ENCODE results near the gene NR2E3. TPM values are rescaled to one million over a fixed set of nuclear protein-coding genes. Genes with fewer than 3 reads are reported as not detected.

NR2E3 gene
- total RNA-seq, 2 experiments from 2014 or later = not detected

DNA sequence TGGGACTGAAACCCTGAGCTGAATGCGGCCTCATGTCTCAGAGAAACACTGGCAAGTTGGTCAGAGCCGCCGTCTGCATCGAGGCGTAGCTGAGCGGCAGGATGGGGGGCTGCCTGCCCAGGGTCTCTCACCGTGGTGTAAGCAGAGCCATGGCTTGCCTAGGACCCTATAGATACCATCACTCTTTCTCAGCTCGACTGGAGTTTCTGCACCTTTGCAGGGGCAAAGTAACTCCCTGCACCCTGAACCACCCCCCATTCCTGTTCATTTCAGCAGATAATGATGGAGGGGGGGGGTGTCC, 28.4 kb upstream of the NR2E3 start:
- POLR2A ChIA-PET = no interaction called here
- H3K9me2 ChIP-seq (ENCODE audit: insufficient read depth, low read length) = no peaks in the 10 kb centered on the region
- H3K4me2 ChIP-seq (ENCODE audit: low read length) = no peak overlapping the region
- no peak for DNase-seq (ENCODE audit: low spot score)
- H3K4me1 ChIP-seq (ENCODE audit: insufficient read depth, low read length, poor library complexity, severe bottlenecking) = no peaks in the 10 kb centered on the region
- H3K27ac ChIP-seq (ENCODE audit: low read depth, low read length, poor library complexity, severe bottlenecking) = no peak overlapping the region
- no peaks in the 10 kb centered on the region for H3K9me3 ChIP-seq (ENCODE audit: low read length)
- H4K20me1 ChIP-seq (ENCODE audit: insufficient read depth, low read length) = no peaks in the 10 kb centered on the region
- intact Hi-C loops (cut with micrococcal nuclease; ENCODE audit: unreplicated experiment) = no loop called here
- CTCF ChIA-PET (ENCODE audit: unreplicated experiment) = interaction anchor here (0.5 to 0.7 kb wide), 3 partner anchors 27 to 388 kb away, joined by 3 to 4 read pairs (median 3); no protein-coding TSS in a partner anchor
- H3K79me2 ChIP-seq (ENCODE audit: insufficient read depth, low read depth, low read length) = no peaks in the 10 kb centered on the region
- no peak overlapping the region for H2AFZ ChIP-seq (ENCODE audit: low read length)
- TF ChIP-seq EZH2phosphoT487 (IDR thresholded peaks at IDR 0.05; ENCODE audit: borderline replicate concordance, low read depth, low read length) = no peak
- H3K4me3 ChIP-seq (ENCODE audit: low read depth, low read length, poor library complexity, severe bottlenecking) = no peak overlapping the region
- no TSS peak for BruUV-seq (replicated peaks)
- no peaks in the 10 kb centered on the region for H3K36me3 ChIP-seq (ENCODE audit: insufficient read depth, low read length)

DNA sequence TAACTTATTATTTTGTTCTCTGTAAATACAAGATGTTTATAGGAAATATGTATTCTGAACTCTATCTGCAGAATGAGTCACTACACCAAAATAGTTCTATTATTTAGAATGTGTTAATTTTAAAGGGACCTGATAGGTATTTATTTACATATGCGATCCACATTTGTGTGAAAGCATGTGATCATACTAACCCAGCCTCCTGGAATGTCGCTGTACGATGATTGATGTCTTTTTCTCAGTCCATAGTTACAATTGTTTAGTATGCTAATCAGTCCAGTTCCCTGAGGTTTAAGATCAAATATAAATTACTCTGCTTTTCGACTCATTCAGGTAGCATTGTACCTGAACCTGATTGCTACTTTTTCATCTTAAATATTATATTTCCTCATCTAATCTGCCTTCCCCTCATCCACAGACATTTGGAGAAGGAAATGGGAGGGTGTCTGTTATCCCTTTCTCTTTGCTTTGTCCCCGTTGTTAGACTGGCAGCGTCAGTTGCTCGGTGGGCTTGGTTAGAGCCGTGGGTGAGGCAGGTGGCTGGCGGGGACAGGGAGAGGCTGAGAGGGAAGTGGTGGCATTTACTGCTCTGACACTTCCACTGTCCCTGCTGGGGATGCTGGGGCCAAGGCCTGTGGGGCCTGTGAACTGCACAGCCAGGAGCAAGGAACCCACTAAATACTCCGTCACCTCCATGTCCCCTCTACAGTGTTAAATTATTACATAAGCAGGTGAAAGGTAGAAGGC, 27.8 kb upstream of the NR2E3 start:
- intact Hi-C loops (cut with micrococcal nuclease; ENCODE audit: unreplicated experiment) = no loop called here
- Histone ChIP-seq H4K20me1 (ENCODE audit: insufficient read depth, low read length) (no peaks in the 10 kb centered on the region), H2AFZ (ENCODE audit: low read length) (no peak overlapping the region), H3K9me2 (ENCODE audit: insufficient read depth, low read length) (no peaks in the 10 kb centered on the region), H3K4me2 (ENCODE audit: low read length) (no peak overlapping the region), H3K36me3 (ENCODE audit: insufficient read depth, low read length) (no peaks in the 10 kb centered on the region), H3K4me1 (ENCODE audit: insufficient read depth, low read length, poor library complexity, severe bottlenecking) (no peaks in the 10 kb centered on the region), H3K27ac (ENCODE audit: low read depth, low read length, poor library complexity, severe bottlenecking) (no peak overlapping the region), H3K79me2 (ENCODE audit: insufficient read depth, low read depth, low read length) (no peaks in the 10 kb centered on the region), H3K9me3 (ENCODE audit: low read length) (no peaks in the 10 kb centered on the region), H3K4me3 (ENCODE audit: low read depth, low read length, poor library complexity, severe bottlenecking) (no peak overlapping the region)
- DNase-seq (ENCODE audit: low spot score) = no peak
- POLR2A ChIA-PET = no interaction called here
- TF ChIP-seq CTCF (conservative IDR thresholded peaks at IDR 0.05; ENCODE audit: low read length) (no peak), EZH2phosphoT487 (IDR thresholded peaks at IDR 0.05; ENCODE audit: borderline replicate concordance, low read depth, low read length) (no peak)
- no TSS peak for BruUV-seq (replicated peaks)
- CTCF ChIA-PET (ENCODE audit: unreplicated experiment) = interaction anchor here (0.5 kb wide), 1 partner anchor 387 kb away, joined by 3 read pairs; no protein-coding TSS in a partner anchor

DNA sequence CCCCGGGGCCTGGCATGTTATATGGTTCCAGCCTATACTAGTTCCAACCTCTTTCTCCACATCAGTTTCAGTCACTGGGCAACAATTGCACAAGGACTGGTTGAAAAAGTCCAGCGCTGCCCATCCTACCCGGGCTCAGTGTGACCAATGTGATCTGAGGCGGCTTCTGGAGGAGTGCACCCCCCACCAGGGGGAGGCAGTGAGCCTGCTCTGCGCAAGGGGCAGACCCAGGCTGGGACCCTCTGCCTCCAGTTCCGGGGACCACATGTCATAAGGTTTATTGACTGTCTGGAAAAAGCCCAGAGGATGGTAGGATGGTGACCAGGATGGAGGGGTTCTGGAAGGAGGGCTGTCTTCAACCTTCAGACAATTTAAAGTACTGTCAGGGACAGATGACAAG, 25.6 kb upstream of the NR2E3 start:
- BruUV-seq (replicated peaks) = no TSS peak
- Histone ChIP-seq H3K4me1 (ENCODE audit: insufficient read depth, low read length, poor library complexity, severe bottlenecking) (no peaks in the 10 kb centered on the region), H3K9me3 (ENCODE audit: low read length) (no peaks in the 10 kb centered on the region), H3K9me2 (ENCODE audit: insufficient read depth, low read length) (no peaks in the 10 kb centered on the region), H3K36me3 (ENCODE audit: insufficient read depth, low read length) (no peaks in the 10 kb centered on the region), H3K79me2 (ENCODE audit: insufficient read depth, low read depth, low read length) (no peaks in the 10 kb centered on the region), H3K27ac (ENCODE audit: low read depth, low read length, poor library complexity, severe bottlenecking) (no peak overlapping the region), H4K20me1 (ENCODE audit: insufficient read depth, low read length) (no peaks in the 10 kb centered on the region), H3K4me2 (ENCODE audit: low read length) (no peak overlapping the region), H3K4me3 (ENCODE audit: low read depth, low read length, poor library complexity, severe bottlenecking) (no peak overlapping the region), H2AFZ (ENCODE audit: low read length) (no peak overlapping the region)
- peak; percentile 34 for DNase-seq (ENCODE audit: low spot score)
- CTCF ChIA-PET (ENCODE audit: unreplicated experiment) = no interaction called here
- POLR2A ChIA-PET = no interaction called here
- intact Hi-C loops (cut with micrococcal nuclease; ENCODE audit: unreplicated experiment) = loop anchor here (1.0 kb wide), 1 partner anchor 372 kb away; no protein-coding TSS in a partner anchor
- TF ChIP-seq CTCF (conservative IDR thresholded peaks at IDR 0.05; ENCODE audit: low read length) (peak; percentile 80), EZH2phosphoT487 (IDR thresholded peaks at IDR 0.05; ENCODE audit: borderline replicate concordance, low read depth, low read length) (no peak)

Data from OCI-LY7 (cell line).